IPS DF 4.7 (cell line): ENCODE results near the gene ACSS3.
"Not testable (repeated sequence)": the region's sequence is repeated elsewhere in the genome, so short reads cannot be mapped to it uniquely, and the experiment has no call there.

ENCODE experiments used
- DNase-seq: peaks from one replicate; pipeline ENCODE4 v3.0.0-alpha.2; 2013; ENCODE audit warnings: low spot score; ENCODE audit errors: extremely low read depth

ACSS3 gene

DNA sequence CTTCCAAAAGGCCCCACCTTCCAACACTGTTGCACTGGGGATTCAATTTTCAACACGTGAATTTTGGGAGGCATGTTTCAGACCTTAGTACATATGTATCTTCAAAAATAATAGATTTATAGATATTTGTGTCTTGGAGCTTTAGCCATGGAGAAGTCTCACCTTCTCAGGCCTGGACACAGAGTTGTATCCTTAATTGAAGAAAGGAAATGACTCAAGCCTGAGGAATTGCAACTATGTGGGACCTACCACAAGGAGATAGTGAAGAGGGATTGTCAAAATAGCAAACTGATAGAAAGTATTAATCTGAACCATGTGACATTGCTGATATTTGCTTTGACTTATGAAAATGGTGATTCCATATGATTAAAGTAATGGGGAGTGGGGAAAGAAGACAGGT lies 89.8 kb downstream of the ACSS3 start:
- peak; percentile 58 for DNase-seq

DNA sequence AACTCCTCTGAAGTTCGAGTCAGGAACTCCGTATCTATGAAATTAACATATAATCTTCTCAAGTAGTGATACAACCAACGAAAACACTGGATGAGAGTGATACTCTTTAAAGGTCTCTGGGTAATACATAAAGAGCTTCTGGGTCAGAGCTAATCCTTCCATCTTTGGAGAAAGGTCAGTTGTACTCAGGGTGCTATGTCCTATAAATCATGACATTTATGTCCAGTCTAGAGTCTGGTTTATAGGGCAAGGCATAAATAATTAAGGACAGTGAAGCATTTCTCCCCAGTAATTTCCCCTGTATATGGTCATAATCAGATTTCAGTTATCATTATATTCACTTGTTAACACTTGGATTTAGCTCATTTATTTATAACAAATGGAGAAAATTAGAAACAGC lies 90.6 kb downstream of the ACSS3 start:
- DNase-seq = no peak

DNA sequence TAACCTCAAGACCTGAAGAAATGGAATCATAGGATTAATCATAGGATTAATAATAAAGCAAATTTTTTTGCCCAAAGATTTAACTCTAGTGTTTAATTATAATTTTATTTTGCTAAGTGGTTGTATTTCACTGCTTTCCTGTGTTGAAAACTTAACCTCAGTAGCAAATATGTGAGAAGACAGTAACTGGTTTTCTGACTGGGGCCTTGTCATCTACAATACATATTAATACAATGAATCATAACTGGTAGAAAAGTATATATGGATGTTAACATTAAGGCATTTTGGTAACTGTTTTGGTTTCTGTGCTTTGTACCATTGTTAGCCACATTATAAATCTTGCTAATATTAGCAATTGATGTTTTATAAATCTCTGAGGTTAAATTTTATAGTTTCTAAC lies 92.2 kb downstream of the ACSS3 start:
- no peak for DNase-seq

DNA sequence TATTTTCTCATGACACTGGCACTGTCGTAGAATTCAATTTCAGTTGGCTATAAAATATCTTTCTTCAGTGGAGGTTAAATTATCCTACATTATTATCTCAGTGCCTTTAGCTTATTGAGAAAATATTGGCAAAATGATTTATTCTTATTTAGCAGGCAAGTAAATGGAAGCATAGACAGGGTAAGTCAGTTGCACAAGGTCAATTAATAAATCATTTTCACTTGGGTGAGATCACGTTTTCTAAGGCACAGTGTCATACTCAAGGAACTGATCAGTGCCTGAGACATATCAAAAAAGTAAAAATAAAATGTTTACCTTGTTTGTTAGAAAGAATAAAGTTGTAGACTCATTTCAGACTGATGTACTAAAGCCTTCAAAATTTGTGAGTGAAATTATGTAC lies 95.0 kb downstream of the ACSS3 start:
- no peak for DNase-seq

DNA sequence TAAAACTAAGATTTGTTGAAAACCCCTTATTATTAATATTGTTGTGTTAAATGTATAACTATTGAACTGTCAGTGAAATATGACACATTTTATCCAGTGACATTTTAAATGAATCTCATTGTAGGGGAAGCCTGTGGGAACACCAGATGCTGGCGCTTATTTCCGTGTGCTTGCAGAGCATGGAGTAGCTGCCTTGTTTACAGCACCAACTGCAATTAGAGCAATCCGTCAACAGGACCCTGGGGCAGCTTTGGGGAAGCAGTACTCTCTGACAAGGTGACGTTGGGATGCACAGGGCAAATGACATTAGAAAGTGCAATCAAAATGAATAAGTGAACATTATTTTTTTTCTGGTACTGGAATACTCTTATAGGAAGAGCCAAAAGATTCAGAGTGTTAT lies 96.8 kb downstream of the ACSS3 start:
- DNase-seq = no peak

DNA sequence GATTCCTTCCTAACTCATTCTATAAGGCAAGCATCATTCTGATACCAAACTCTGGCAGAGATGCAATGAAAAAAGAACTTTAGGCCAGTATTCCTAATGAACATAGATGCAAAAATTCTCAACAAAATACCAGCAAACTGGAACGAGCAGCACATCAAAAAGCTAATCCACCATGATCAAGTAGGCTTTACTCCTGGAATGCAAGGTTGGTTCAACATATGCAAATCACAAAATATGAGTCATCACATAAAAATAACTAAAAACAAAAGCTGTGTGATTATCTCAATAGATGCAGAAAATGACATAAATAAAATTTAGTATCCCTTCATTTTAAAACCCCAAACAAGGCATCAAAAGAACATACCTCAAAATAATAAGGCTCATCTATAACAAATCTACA lies 98.9 kb downstream of the ACSS3 start:
- no peak for DNase-seq

DNA sequence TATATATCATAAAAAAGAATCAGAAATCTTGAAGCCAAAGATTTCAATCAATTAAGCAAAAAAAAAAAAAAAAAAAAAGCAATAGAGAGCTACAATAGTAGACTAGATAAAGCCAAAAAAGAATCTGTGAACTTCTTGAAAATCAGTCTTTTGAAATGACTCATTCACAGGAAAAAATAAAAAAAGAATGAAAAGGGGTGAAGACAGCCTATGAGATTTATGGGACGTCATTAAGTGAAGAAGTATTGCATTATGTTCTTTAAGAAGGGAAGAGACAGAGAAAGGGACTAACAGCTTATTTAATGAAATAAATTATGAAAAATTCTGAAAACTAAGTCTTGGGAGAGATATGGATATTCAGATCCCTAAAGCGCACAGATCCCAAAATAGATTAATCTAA lies 103.8 kb downstream of the ACSS3 start:
- DNase-seq = no peak

DNA sequence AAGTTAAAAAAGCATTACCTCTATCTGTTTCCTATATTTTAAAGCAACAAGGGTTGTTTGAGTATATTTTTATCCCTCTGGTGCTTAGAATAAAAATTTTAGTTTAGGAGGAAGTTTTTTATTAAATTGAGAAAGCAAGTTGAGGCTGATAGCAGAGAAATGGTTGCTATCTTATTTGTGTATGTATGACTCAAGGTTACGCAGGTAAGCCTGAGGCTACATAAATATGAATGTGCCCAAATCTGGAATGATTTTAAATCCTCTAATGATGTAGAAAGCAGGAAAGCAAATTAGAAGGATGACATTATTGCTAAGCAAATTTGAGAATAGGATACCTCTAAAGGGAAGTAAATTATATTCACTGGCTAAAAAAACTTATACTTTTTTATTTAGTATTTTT lies 109.8 kb downstream of the ACSS3 start:
- no peak for DNase-seq

DNA sequence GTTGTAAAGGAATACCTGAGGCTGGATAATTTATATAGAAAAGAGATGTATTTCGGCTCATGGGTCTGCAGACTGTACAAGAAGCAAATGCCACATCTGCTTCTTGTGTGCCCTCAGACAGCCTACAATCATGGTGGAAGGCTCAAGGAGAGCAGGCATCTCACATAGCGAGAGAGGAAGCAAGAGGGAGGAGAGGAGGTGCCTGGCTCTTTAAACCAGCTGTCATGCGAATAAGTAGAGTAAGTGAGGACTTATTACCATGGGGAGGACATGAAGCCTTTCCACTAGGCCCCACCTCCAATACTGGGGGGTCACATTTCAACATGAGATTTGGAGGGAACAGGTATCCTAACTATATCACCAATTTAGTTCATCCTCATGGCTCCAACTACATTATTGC lies 118.7 kb downstream of the ACSS3 start:
- no peak for DNase-seq

DNA sequence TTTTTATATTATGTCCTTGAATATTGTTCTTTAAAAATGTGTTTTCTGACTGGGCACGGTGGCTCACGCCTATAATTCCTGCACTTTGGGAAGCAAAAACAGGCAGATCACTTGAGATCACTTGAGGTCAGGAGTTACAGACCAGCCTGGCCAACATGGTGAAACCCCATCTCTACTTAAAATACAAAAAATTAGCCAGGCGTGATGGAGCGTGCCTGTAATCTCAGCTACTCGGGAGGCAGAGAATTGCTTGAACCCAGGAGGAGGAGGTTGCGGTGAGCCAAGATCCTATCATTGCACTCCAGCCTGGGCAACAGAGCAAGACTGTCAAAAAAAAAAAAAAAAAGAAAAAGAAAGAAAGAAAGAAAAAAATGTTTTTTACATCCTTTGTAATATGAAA lies 122.7 kb downstream of the ACSS3 start:
- DNase-seq = not testable (repeated sequence)

DNA sequence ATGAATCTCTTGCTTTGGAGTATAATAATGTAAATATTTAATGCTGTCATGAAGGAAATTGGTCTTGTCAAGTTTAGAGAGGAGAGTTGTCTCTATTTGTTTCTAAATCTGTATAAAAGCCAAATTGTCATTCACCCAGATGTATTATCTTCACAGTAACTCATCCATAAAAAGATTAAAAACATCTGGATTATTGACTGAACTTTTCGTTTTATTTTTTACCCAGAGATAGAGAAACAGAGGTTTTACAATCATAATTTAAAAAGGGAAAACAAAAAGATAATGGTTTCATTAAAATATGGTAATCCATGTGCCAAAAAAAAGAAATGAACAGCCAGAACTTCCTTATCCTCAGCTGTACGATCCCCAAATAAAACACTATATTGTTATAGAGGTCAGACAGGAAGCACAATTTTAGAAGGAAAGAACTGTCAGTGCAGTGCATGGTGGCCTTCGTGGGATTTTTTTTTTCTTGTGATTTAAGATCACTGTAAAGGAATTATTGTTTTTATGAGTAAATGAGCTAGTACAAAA lies 125.9 kb downstream of the ACSS3 start:
- no peak for DNase-seq

DNA sequence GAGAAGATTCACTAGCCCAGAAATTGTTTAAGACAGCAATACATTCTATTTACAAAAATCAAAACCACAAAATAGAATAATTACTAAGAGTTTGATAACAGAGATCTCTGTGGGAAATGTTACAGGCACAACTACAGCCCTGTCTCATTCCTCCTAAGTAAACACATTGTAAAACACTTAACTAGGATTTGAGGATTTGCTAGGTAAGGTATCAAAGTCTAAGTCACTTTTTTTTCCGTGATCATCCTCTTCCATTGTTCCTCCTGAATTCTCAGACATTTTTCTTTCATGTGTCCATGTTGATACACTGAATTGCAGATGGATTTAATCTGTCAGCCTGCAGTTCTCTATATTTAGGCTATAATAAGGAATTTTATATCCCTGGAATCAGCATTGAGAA lies 127.5 kb downstream of the ACSS3 start:
- DNase-seq = no peak

DNA sequence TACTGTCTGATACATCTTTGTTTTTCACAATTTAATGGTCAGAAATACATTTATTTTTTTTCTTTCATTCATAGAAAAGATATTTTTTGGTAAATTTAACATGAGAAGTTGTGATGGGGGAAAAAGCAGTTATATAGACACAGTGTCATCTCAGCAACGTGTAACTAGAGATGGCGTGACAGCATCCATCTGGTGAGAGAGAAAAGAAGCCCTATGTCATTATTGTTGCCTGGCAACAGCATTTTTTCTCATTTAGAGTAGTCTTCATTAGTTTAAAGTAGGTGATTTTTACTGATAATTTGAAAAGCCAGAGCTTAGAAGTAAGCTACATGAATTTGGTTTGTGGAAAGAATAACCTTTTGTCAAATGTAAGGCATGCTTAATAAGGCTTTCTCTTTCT lies 128.6 kb downstream of the ACSS3 start:
- DNase-seq = no peak

DNA sequence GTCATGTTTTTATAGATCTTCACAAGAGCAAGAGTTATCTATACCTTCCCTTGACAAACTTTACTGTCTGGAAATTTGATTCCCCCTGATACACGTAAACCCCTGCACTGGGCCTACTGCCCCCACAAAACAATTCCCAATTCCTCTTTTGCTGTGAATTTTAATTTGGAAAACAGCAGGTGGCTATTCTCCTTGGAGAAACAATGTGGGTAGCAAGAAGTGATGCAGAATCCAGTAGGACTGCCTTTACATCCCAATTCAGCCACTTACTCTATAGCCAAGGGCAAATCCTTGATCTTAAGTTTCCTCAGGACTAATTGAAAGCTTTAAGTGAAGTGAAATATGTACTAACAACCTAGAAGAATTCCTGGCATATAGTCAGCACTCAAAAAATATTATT lies 129.3 kb downstream of the ACSS3 start:
- DNase-seq = peak; percentile 7

DNA sequence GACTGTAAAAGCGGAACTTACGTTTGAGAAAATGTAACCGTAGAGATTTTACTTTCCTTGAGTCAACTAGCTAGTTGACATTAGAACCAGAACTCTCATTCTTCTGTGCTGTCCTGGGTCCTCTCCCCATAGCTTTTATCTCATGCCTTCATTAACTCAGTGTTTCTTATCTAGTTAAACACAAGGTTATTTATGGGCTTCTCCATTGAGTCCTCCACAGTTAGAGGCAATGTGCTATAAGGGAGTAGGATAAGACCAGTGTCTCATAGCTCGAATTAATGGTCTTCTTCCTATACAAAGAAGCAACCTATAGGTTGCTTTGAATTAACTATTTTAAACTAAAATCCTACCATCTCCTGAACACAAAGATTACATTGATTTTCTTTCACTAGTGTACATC lies 129.8 kb downstream of the ACSS3 start:
- no peak for DNase-seq

DNA sequence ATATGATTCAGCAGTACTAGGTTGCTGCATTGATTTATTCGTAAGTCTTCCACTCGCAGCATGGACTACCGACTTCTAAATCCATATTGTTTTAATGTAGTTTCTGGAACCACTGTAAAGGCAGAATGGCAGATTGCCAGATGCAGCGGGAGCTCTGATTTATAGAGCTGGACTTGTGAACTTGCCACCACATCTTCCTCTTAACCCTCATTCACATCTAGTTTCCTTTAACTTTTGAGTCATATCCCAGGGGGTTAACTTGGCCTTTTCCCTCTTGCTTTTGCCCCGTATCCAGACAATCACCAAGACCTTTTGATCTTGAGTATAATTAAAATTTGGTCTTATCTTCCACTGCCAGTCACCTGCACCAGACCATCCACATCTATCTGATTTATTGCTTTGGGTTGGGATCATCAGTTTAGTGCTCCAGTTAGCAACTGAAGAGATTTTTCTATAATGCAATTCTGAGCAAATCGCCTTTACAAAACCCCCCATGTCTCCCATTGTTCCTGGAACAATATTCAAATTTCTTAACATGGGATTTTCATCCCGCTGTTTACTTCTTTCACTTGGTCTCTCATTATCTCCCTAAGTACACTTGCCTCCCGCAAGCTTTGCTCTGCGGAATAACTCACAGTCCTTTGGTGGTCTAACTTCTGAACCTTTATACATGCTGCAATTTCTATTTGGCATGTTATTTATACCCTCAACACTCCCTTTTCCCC lies 130.5 kb downstream of the ACSS3 start:
- no peak for DNase-seq

DNA sequence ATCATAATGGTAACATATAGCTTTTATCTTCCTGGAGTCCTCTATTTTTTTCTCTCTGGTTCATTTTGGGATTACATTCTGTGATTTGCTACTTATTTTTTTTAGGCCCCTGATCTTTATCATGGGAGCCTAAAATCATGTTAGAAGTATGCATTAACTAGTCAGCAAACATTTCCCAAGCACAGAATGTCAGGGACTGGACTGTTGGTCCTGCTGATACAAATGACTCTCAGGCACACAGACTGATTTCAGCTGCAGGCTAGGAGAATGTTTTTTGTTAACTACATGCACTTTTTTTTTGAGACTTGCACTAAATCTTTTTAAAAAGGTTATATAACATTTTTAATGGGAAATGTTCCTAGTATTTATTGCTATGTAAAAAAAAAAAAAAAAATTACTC lies 131.1 kb downstream of the ACSS3 start:
- DNase-seq = no peak

DNA sequence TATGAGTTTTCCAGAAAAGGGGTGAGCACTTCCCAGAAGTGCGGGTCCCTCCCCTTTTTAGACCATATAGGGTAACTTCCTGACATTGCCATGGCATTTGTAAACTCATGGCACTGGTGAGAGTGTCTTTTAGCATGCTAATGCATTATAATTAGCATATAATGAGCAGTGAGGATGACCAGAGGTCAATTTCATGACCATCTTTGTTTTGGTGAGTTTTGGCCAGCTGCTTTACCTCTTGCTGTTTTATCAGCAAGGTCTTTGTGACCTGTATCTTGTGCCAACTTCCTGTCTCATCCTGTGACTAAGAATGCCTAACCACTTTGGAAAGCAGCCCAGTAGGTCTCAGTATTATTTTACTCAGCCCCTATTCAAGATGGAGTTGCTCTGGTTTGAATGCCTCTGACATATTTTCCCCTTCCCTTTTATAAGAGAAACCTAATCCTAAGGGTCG lies 131.9 kb downstream of the ACSS3 start:
- peak; percentile 7 for DNase-seq

DNA sequence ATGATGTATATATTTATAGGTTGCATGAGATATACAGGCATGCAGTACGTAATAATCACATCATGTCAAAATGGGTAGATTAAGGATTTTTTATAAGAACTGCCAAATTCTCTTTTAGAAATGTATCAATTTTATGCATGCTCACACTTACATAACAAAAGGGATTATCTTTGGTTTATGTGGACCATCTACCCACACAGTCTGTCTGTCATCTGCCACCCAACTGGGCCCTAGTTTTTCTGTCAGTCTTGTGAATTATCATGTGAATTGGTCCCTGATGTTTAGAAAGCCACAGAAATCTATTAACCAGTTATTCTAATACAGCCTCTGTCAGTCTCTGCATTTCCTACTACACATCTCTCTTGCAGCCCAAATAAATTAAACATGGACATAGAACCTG lies 133.4 kb downstream of the ACSS3 start:
- DNase-seq = no peak

DNA sequence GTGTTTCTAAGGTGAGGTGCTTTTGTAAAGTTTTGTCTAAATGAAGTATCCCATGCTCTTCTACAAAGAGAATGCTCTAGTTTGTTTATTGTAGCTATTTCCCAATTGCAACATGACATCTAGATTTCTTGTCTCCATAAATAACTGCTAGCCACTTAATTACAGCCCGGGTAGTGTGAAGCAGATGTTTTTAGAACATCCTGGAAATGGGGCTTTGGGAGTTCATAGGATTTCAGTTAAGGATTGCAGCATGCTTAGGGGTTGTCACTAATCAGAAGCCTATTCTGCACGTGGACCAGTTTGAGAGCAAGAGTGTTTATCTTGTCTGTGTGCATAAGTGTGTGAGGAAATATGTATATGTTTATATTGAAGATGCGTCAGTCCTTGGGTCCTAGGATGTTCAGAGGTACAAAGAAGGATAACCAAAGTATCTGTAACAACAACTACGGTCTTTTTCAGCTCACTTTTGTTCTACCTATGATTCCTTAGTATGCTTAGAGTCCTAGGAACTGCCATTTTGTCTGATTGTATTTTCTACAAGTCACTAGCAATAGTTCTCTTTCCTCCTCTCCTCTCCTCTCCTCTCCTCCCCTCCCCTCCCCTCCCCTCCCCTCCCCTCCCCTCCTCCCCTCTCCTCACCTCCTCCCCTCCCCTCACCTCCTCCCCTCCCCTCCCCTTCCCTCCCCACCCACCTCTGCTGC lies 135.3 kb downstream of the ACSS3 start:
- no peak for DNase-seq

DNA sequence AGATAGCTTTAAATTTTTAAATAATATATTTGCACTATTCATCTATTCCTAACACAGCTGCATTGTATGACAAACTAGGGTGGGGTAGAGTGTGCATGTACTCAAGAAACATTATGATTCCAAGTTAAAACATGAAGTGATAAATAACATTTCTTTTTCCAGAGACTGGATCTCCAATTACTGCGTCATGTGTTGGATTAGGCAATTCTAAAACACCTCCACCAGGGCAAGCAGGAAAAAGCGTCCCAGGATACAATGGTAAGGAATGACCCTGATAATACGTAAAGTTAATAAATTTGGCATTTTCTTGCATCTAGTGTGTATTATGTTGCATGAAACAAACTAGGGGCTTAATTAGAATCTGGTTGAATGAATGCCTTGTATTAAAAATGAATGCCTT lies 138.9 kb downstream of the ACSS3 start:
- DNase-seq = no peak

DNA sequence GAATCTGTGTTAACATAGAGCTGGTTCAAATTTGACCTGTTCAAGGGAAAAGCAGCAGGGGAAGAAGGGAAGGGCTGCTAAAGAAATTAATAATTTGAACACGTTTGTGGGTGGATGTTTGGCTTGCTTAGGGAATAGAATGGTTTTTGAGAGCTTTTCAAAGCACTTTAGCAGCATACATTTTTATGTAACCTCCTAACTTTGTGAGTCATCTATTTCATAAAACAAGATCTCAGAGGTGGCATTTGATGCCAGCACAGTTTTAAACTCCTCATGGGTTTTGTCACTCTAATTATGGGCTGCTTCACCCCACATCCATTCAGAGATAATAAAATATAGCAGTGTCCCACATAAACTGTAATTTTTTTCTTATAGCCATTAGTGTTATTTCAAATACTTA lies 143.8 kb downstream of the ACSS3 start:
- DNase-seq = no peak
